CD14-positive monocyte (primary cell): Measurements from ENCODE around the gene CR1L. TPM values are rescaled to one million over a fixed set of nuclear protein-coding genes. Genes with fewer than 3 reads are reported as not detected.
"Not testable (repeated sequence)": the region's sequence is repeated elsewhere in the genome, so short reads cannot be mapped to it uniquely, and the experiment has no call there.

Source experiments
- DNase-seq, 3 donors: peaks; one replicate each; pipeline ENCODE4 v3.0.0-alpha.2; 2011 to 2022
- H2AFZ ChIP-seq: 2 replicates; pipeline ENCODE4 v1.6.0; 2012; ENCODE audit warnings: mild to moderate bottlenecking, low read depth, low read length, inconsistent platforms; ENCODE audit not compliant: insufficient read depth, poor library complexity, severe bottlenecking
- H3K27ac ChIP-seq, 2 donors: 1 replicate in 1 of 2; 2 replicates in 1 of 2; pipeline ENCODE4 v1.5.1; 2012 to 2013; ENCODE audit warnings: low read length in 2 of 2, control low read depth in 1 of 2, inconsistent platforms in 1 of 2, low read depth in 1 of 2, mild to moderate bottlenecking in 1 of 2
- H3K27me3 ChIP-seq, 2 donors: one replicate each; pipeline versions ENCODE4 v1.6.0 to v1.6.1; 2011 to 2013; ENCODE audit warnings: low read length in 2 of 2; ENCODE audit not compliant: control insufficient read depth in 2 of 2, insufficient read depth in 2 of 2
- H3K36me3 ChIP-seq, 2 donors: replicated peaks in 1 of 2; 1 replicate in 1 of 2; 2 replicates in 1 of 2; pipeline versions ENCODE4 v1.5.1 to v1.6.1; 2012 to 2013; ENCODE audit warnings: low read length in 2 of 2, control low read depth in 1 of 2, inconsistent platforms in 1 of 2, mild to moderate bottlenecking in 1 of 2; ENCODE audit not compliant: insufficient read depth in 2 of 2, control insufficient read depth in 1 of 2
- H3K4me1 ChIP-seq, 2 donors: 1 replicate in 1 of 2; 2 replicates in 1 of 2; pipeline versions ENCODE4 v1.5.1 to v1.6.1; 2012 to 2013; ENCODE audit warnings: low read length in 2 of 2, control low read depth in 1 of 2, inconsistent platforms in 1 of 2, mild to moderate bottlenecking in 1 of 2, moderate library complexity in 1 of 2; ENCODE audit not compliant: insufficient read depth in 2 of 2, control insufficient read depth in 1 of 2
- H3K4me2 ChIP-seq: replicated peaks from 2 replicates; pipeline ENCODE3; 2012; ENCODE audit warnings: low read length, moderate library complexity, mild to moderate bottlenecking; ENCODE audit not compliant: poor library complexity, severe bottlenecking; ENCODE audit errors: extremely low read depth
- H3K4me3 ChIP-seq, 3 experiments: fragments of 200-600 bp in 1 of 3; sonication (generic) in 1 of 3; replicated peaks in 1 of 3; 1 replicate in 2 of 3; 2 replicates in 1 of 3; pipeline ENCODE4 v1.5.1; 2011 to 2013; ENCODE audit warnings: low read length in 3 of 3, mild to moderate bottlenecking in 3 of 3, control low read depth in 2 of 3, low read depth in 2 of 3, inconsistent platforms in 1 of 3, moderate library complexity in 1 of 3
- H3K79me2 ChIP-seq: 2 replicates; pipeline ENCODE4 v1.6.0; 2012; ENCODE audit warnings: mild to moderate bottlenecking, control low read depth, inconsistent platforms, low read length, moderate library complexity; ENCODE audit not compliant: insufficient read depth
- H3K9ac ChIP-seq: 2 replicates; pipeline ENCODE4 v1.6.0; 2017; ENCODE audit warnings: low read length, mild to moderate bottlenecking; ENCODE audit not compliant: insufficient read depth, poor library complexity, severe bottlenecking
- H3K9me3 ChIP-seq, 2 donors: replicated peaks in 1 of 2; 1 replicate in 1 of 2; 2 replicates in 1 of 2; pipeline versions ENCODE4 v1.5.1 to v1.6.1; 2012 to 2013; ENCODE audit warnings: low read length in 2 of 2, control low read depth in 1 of 2; ENCODE audit not compliant: control insufficient read depth in 1 of 2, insufficient read depth in 1 of 2
- H4K20me1 ChIP-seq: 2 replicates; pipeline ENCODE4 v1.6.0; 2012; ENCODE audit warnings: mild to moderate bottlenecking, low read length, control low read depth, moderate library complexity; ENCODE audit not compliant: insufficient read depth
- H3K27ac Mint-ChIP-seq, 7 donors: one replicate each; pipeline ENCODE4 v1.8.0; 2020; ENCODE audit warnings: mild to moderate bottlenecking in 7 of 7, mixed read lengths in 7 of 7, moderate library complexity in 6 of 7, inconsistent platforms in 2 of 7
- H3K27me3 Mint-ChIP-seq, 3 donors: one replicate each; pipeline ENCODE4 v1.8.0; 2021 to 2022; ENCODE audit warnings: low read depth in 3 of 3, mild to moderate bottlenecking in 3 of 3, mixed read lengths in 3 of 3, moderate library complexity in 3 of 3, inconsistent platforms in 1 of 3
- H3K36me3 Mint-ChIP-seq, 2 donors: one replicate each; pipeline ENCODE4 v1.8.0; 2020; ENCODE audit warnings: mixed read lengths in 2 of 2, inconsistent platforms in 1 of 2, mild to moderate bottlenecking in 1 of 2
- H3K4me1 Mint-ChIP-seq: one replicate; pipeline ENCODE4 v1.8.0; 2020; ENCODE audit warnings: mild to moderate bottlenecking, mixed read lengths
- H3K4me3 Mint-ChIP-seq, 2 donors: one replicate each; pipeline ENCODE4 v1.8.0; 2020; ENCODE audit warnings: mild to moderate bottlenecking in 2 of 2, mixed read lengths in 2 of 2, moderate library complexity in 1 of 2
- H3K9me3 Mint-ChIP-seq, 7 donors: one replicate each; pipeline ENCODE4 v1.8.0; 2020 to 2022; ENCODE audit warnings: mixed read lengths in 7 of 7, mild to moderate bottlenecking in 6 of 7, moderate library complexity in 6 of 7, inconsistent platforms in 2 of 7
- WGBS: methylation state at CpG from one replicate; pipeline ENCODE4 v1.1.5; 2013; ENCODE audit warnings: missing lambda C conversion rate; ENCODE audit not compliant: insufficient coverage; 5-methylcytosine and 5-hydroxymethylcytosine counted together
- intact Hi-C, 2 donors: fragments of 100-400 bp; cut with micrococcal nuclease; formaldehyde crosslinking; loops; one replicate each; pipeline versions ENCODE4 v1.15.0 to v1.15.1; 2023
- polyA plus RNA-seq, 3 donors: library from polyadenylated mRNA; depleted of rRNA in 1 of 3; unstranded in 2 of 3; stranded (reverse) in 1 of 3; fragments of 300-500 nt in 2 of 3; fragments of >200 nt in 1 of 3; fragmentation: Illumina TruSeq in 2 of 3; gene quantifications; 1 replicate in 2 of 3; 2 replicates in 1 of 3; pipeline ENCODE4 v1.2.3, GENCODE V29; 2012 to 2021
- TF ChIP-seq, protein P1 (sequence below): fragments of 200-600 bp; IDR thresholded peaks from one replicate; pipeline ENCODE4 v1.8.0; 2022; ENCODE audit warnings: antibody characterized with exemption, mild to moderate bottlenecking

CR1L gene
- polyA plus RNA-seq, 3 donors: 0.49 TPM; not detected in 2

DNA sequence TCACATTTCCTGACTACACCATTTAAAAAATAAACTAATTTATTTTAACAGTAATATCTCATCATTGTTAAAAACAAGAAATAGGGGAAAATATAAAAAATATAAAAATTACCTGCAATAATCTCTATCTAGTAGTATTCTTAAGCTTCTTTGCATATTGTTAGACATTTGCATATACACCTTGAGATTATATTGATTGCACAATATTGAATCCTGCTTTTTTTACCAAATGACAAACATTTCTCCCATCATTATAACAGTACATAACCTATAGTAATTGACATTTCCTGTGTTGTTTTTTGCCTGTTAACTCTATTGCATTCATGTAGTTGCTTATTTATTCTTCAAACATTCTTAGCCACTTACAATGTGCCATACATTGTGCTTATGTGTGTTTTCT, 11.7 kb upstream of the CR1L start:
- H4K20me1 ChIP-seq: no peaks in the 10 kb centered on the region
- H3K9me3 ChIP-seq: no peaks in the 10 kb centered on the region
- H3K36me3 Mint-ChIP-seq: peaks cover 79 to 85% of the 10 kb centered on the region in 2 donors
- no peak overlapping the region for H2AFZ ChIP-seq
- H3K9me3 Mint-ChIP-seq: peaks cover 0 to 3% (median 0%) of the 10 kb centered on the region in 7 donors
- H3K4me3 ChIP-seq: no peak overlapping the region
- peaks cover 5% of the 10 kb centered on the region for H3K4me1 Mint-ChIP-seq
- H3K4me2 ChIP-seq: no peak overlapping the region
- DNase-seq: no peak
- H3K27me3 Mint-ChIP-seq: peaks cover 0 to 7% (median 2%) of the 10 kb centered on the region in 3 donors
- TF ChIP-seq, protein P1, sequence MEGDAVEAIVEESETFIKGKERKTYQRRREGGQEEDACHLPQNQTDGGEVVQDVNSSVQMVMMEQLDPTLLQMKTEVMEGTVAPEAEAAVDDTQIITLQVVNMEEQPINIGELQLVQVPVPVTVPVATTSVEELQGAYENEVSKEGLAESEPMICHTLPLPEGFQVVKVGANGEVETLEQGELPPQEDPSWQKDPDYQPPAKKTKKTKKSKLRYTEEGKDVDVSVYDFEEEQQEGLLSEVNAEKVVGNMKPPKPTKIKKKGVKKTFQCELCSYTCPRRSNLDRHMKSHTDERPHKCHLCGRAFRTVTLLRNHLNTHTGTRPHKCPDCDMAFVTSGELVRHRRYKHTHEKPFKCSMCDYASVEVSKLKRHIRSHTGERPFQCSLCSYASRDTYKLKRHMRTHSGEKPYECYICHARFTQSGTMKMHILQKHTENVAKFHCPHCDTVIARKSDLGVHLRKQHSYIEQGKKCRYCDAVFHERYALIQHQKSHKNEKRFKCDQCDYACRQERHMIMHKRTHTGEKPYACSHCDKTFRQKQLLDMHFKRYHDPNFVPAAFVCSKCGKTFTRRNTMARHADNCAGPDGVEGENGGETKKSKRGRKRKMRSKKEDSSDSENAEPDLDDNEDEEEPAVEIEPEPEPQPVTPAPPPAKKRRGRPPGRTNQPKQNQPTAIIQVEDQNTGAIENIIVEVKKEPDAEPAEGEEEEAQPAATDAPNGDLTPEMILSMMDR: no peak
- H3K27ac ChIP-seq: no peak overlapping the region
- H3K27me3 ChIP-seq: no peaks in the 10 kb centered on the region
- peaks cover 2 to 79% of the 10 kb centered on the region in 2 donors for H3K36me3 ChIP-seq
- H3K9ac ChIP-seq: no peak overlapping the region
- H3K27ac Mint-ChIP-seq: no peak overlapping the region
- no peaks in the 10 kb centered on the region for H3K79me2 ChIP-seq
- intact Hi-C loops: no loop called here
- no peaks in the 10 kb centered on the region for H3K4me1 ChIP-seq
- no peak overlapping the region for H3K4me3 Mint-ChIP-seq

DNA sequence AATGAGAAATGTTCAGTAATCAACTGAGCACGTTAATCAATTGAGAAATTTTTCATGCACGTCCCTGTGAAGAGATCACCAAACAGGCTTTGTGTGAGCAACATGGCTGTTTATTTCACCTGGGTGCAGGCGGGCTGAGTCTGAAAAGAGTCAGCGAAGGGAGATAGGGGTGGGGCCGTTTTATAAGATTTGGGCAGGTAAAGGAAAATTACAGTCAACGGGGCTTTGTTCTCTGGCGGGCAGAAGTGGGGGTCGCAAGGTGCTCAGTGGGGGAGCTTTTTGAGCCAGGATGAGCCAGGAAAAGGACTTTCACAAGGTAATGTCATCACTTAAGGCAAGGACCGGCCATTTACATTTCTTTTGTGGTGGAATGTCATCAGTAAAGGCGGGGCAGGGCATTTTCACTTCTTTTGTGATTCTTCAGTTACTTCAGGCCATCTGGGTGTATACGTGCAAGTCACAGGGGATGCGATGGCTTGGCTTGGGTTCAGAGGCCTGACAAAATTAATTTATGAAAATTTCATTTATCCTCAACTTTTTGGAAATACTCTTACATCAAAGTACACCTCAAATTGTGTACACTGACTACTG, 11.1 kb upstream of the CR1L start:
- H3K9me3 ChIP-seq, H3K4me2 ChIP-seq, H3K4me1 Mint-ChIP-seq, H2AFZ ChIP-seq, H3K4me1 ChIP-seq, H3K27me3 ChIP-seq, H3K79me2 ChIP-seq, H3K9me3 Mint-ChIP-seq, intact Hi-C loops, DNase-seq, H4K20me1 ChIP-seq, H3K4me3 ChIP-seq, H3K27ac Mint-ChIP-seq, H3K27ac ChIP-seq, H3K27me3 Mint-ChIP-seq, H3K9ac ChIP-seq: not testable (repeated sequence)
- H3K4me3 Mint-ChIP-seq: peak overlapping the region in 1 of 2 donors; percentile 47
- H3K36me3 ChIP-seq: peaks cover 2 to 81% of the 10 kb centered on the region in 2 donors
- whole genome bisulfite sequencing: 100% methylated on average over 4 of the region's 12 CpGs
- H3K36me3 Mint-ChIP-seq: peaks cover 80 to 89% of the 10 kb centered on the region in 2 donors

DNA sequence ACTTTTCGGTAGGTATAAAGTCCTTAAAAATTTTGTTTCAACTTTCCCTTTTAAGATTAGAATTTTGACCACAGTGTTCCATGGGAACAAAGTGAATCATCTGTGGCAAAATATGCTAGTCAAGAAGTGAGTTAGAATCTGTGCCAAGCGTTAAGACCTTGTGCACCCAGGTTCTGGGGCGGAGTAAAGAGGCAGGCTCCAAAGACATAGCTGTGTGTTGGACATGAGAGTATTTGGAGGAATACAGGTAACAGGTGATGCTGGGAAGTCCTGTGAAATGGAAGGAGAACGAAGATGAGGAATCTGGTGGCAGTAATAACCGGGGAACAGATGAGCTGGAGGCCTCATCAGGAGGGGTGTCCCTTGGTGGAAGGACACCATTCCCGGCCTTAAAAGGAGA, 10.6 kb upstream of the CR1L start:
- H3K27ac ChIP-seq, intact Hi-C loops, H3K9me3 ChIP-seq, H3K4me1 Mint-ChIP-seq, H3K4me3 Mint-ChIP-seq, H4K20me1 ChIP-seq, H3K9ac ChIP-seq, H3K27me3 Mint-ChIP-seq, H3K4me3 ChIP-seq, DNase-seq, H3K4me2 ChIP-seq, H2AFZ ChIP-seq, H3K9me3 Mint-ChIP-seq, H3K4me1 ChIP-seq, H3K79me2 ChIP-seq, H3K27ac Mint-ChIP-seq, H3K27me3 ChIP-seq: not testable (repeated sequence)
- 100% methylated on average over 2 of the region's 6 CpGs for WGBS
- peaks cover 2 to 81% of the 10 kb centered on the region in 2 donors for H3K36me3 ChIP-seq
- H3K36me3 Mint-ChIP-seq: peaks cover 79 to 89% of the 10 kb centered on the region in 2 donors

DNA sequence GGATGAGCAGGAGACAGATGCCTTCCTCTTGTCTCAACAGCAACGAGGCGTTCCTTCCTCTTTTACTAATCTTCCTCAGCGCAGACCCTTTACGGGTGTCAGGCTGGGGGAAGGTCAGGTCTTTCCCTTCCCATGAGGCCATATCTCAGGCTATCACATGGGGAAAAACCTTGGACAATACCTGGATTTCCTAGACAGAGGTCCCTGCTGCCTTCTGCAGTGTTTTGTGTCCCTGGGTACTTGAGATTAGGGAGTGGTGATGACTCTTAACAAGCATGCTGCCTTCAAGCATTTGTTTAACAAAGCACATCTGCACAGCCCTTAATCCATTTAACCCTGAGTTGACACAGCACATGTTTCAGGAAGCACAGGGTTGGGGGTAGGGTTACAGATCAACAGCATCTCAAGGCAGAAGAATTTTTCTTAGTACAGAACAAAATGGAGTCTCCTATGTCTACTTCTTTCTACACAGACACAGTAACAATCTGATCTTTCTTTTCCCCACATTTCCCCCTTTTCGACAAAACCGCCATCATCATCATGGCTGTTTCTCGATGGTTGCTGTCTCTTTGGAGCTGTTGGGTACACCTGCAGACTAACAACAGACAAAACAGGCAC, 9.3 kb upstream of the CR1L start:
- H2AFZ ChIP-seq, H3K9ac ChIP-seq, H3K4me2 ChIP-seq, intact Hi-C loops, DNase-seq, H3K9me3 ChIP-seq, H3K4me1 ChIP-seq, H3K4me3 Mint-ChIP-seq, H3K27me3 ChIP-seq, H3K4me1 Mint-ChIP-seq, H4K20me1 ChIP-seq, H3K79me2 ChIP-seq, H3K4me3 ChIP-seq, H3K9me3 Mint-ChIP-seq, H3K27ac ChIP-seq, H3K27me3 Mint-ChIP-seq: not testable (repeated sequence)
- H3K36me3 Mint-ChIP-seq: peaks cover 76 to 92% of the 10 kb centered on the region in 2 donors
- peaks cover 2 to 76% of the 10 kb centered on the region in 2 donors for H3K36me3 ChIP-seq
- 100% methylated on average over 1 of the region's 7 CpGs for WGBS
- H3K27ac Mint-ChIP-seq: peak overlapping the region in 1 of 7 donors; percentile 2
